ENCODE results near the gene SLMAP. TPM values are rescaled to one million over a fixed set of nuclear protein-coding genes. Genes with fewer than 3 reads are reported as not detected.

Gene SLMAP
- total RNA-seq, 3 donors from 2014 or later, result 41.3 to 105 (median 83.6) TPM

DNA sequence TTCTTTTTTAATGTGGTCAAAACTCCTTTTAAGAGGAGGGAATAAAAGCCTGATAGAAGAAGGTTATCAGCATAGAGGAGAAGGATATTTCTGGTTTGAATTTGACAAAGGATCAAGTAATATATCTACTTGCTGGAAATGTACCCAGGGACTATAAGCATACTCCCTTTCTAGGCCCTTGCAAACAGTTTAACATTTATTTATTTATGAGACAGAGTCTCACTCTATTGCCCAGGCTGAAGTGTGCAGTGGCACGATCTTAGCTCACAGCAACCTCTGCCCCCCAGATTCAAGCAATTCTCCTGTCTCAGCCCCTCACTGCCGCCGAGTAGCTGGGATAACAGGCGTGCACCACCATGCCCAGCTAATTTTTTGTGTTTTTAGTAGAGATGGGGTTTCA lies 71.6 kb downstream of the SLMAP start:
- TF ChIP-seq, protein P1, sequence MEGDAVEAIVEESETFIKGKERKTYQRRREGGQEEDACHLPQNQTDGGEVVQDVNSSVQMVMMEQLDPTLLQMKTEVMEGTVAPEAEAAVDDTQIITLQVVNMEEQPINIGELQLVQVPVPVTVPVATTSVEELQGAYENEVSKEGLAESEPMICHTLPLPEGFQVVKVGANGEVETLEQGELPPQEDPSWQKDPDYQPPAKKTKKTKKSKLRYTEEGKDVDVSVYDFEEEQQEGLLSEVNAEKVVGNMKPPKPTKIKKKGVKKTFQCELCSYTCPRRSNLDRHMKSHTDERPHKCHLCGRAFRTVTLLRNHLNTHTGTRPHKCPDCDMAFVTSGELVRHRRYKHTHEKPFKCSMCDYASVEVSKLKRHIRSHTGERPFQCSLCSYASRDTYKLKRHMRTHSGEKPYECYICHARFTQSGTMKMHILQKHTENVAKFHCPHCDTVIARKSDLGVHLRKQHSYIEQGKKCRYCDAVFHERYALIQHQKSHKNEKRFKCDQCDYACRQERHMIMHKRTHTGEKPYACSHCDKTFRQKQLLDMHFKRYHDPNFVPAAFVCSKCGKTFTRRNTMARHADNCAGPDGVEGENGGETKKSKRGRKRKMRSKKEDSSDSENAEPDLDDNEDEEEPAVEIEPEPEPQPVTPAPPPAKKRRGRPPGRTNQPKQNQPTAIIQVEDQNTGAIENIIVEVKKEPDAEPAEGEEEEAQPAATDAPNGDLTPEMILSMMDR (IDR thresholded peaks at IDR 0.05), result no peak
- TF ChIP-seq POLR2A (IDR thresholded peaks at IDR 0.05) (no peak), POLR2AphosphoS5 (IDR thresholded peaks at IDR 0.05) (no peak)
- no peak overlapping the region for H3K27ac ChIP-seq
- H3K36me3 ChIP-seq, result no peaks in the 10 kb centered on the region
- no peaks in the 10 kb centered on the region for H3K4me1 ChIP-seq
- H3K9me3 ChIP-seq, result no peaks in the 10 kb centered on the region
- DNase-seq (ENCODE audit: low spot score in 2 of 2), result no peak
- H3K27me3 ChIP-seq, result no peaks in the 10 kb centered on the region
- no peak overlapping the region for H3K4me3 ChIP-seq
- intact Hi-C loops (cut with DNase I; ENCODE audit: low total_unique reads), result no loop called here

DNA sequence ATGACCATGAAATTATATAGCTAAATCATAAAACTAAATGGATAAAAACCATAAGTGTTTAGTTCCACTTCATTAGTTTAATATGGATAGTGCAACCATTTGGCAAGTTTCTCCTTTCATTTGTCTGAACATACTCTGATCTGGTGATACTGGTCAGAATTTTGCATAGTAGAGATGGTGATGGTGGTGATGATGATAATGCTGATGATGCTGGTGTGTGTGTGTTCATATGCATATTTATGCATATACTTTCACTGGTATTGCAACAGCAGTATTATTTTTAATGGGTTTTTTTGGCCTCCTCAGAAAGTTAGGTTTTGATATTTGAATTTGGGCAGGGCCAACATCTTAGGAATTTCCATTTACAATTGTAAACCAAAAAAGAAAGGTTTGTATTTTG lies 76.4 kb downstream of the SLMAP start:
- no peaks in the 10 kb centered on the region for H3K9me3 ChIP-seq
- DNase-seq (ENCODE audit: low spot score in 2 of 2), result no peak
- TF ChIP-seq, protein P1 (IDR thresholded peaks at IDR 0.05), result no peak
- TF ChIP-seq POLR2AphosphoS5 (IDR thresholded peaks at IDR 0.05) (no peak), POLR2A (IDR thresholded peaks at IDR 0.05) (no peak)
- no peaks in the 10 kb centered on the region for H3K4me1 ChIP-seq
- intact Hi-C loops (cut with DNase I; ENCODE audit: low total_unique reads), result no loop called here
- H3K27me3 ChIP-seq, result no peaks in the 10 kb centered on the region
- H3K36me3 ChIP-seq, result no peaks in the 10 kb centered on the region
- H3K27ac ChIP-seq, result no peak overlapping the region
- no peak overlapping the region for H3K4me3 ChIP-seq

DNA sequence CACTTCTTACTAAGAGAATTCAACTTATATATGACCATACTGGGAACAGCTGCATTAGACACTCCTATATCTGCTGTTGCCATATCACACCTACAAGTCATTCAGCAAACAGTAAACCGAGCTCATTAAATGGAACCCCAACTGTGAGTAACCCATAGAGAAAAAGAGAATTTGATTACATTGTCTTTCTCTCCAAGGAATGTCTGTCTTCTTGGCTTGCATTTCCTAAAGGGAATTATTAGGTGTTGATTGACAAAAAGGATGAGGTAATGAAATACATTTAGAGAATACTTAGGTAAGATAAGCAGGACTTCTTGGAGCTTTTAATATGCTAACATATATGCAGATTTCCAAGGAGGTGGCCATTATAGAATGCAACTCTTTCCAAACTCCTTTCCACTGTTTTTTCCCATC lies 76.8 kb downstream of the SLMAP start:
- H3K9me3 ChIP-seq, result no peaks in the 10 kb centered on the region
- H3K36me3 ChIP-seq, result no peaks in the 10 kb centered on the region
- no peak overlapping the region for H3K4me3 ChIP-seq
- no peak for DNase-seq (ENCODE audit: low spot score in 2 of 2)
- no peaks in the 10 kb centered on the region for H3K4me1 ChIP-seq
- H3K27me3 ChIP-seq, result no peaks in the 10 kb centered on the region
- intact Hi-C loops (cut with DNase I; ENCODE audit: low total_unique reads), result no loop called here
- no peak overlapping the region for H3K27ac ChIP-seq
- TF ChIP-seq, protein P1 (IDR thresholded peaks at IDR 0.05), result no peak
- TF ChIP-seq POLR2AphosphoS5 (IDR thresholded peaks at IDR 0.05) (no peak), POLR2A (IDR thresholded peaks at IDR 0.05) (no peak)

DNA sequence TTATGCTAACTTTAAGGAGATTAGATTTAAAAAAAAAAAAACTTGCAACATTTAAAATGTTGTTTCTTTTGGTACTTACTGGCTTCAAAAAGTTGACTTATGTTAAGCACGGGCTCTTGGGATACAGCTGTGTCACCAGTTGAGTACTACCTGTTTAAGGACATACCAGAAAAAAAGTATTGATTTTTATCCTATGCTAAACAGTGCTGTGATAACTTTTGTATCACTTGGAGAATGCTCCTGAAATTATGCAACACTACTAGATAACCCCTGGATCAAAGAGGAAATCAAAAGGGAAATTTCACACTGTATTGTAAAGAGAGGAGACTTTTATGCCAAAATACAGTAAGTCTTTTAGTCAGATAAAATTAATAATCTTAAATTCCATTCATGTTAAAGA lies 77.7 kb downstream of the SLMAP start:
- H3K4me1 ChIP-seq, result no peaks in the 10 kb centered on the region
- no peaks in the 10 kb centered on the region for H3K27me3 ChIP-seq
- H3K4me3 ChIP-seq, result no peak overlapping the region
- no peaks in the 10 kb centered on the region for H3K9me3 ChIP-seq
- H3K27ac ChIP-seq, result no peak overlapping the region
- TF ChIP-seq, protein P1 (IDR thresholded peaks at IDR 0.05), result no peak
- no peak for TF ChIP-seq POLR2A (IDR thresholded peaks at IDR 0.05)
- TF ChIP-seq POLR2AphosphoS5 (IDR thresholded peaks at IDR 0.05), result no peak
- no peaks in the 10 kb centered on the region for H3K36me3 ChIP-seq
- DNase-seq (ENCODE audit: low spot score in 2 of 2), result no peak
- intact Hi-C loops (cut with DNase I; ENCODE audit: low total_unique reads), result no loop called here

DNA sequence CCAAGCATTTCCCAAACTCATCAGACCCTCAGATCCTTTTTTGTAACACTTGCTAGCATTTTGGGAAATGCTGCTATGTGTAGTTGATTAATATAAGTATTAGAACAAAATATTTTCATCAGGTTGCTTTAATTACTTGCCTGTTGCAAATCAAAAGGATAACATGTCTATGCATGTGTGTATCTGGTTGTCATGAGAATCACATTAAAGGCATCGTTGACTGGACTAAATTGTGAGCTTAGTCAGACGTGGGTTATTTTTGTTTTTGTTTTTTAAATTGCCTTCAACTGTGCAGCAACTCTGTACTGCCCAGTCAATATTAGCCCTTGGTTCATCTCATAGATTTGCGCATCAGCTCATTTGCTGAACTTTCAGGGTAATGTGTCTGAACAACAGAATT lies 81.6 kb downstream of the SLMAP start:
- DNase-seq (ENCODE audit: low spot score in 2 of 2), result no peak
- Histone ChIP-seq H3K4me3 (no peak overlapping the region), H3K27me3 (no peaks in the 10 kb centered on the region), H3K27ac (no peak overlapping the region), H3K36me3 (no peaks in the 10 kb centered on the region), H3K9me3 (no peaks in the 10 kb centered on the region), H3K4me1 (no peaks in the 10 kb centered on the region)
- TF ChIP-seq, protein P1 (IDR thresholded peaks at IDR 0.05), result no peak
- TF ChIP-seq POLR2A (IDR thresholded peaks at IDR 0.05) (no peak), POLR2AphosphoS5 (IDR thresholded peaks at IDR 0.05) (no peak)
- intact Hi-C loops (cut with DNase I; ENCODE audit: low total_unique reads), result no loop called here

Measured in breast epithelium (tissue), 4 donors.